Jurkat, Clone E6-1 (cell line): ENCODE measurements around the gene FZD10.

Experiments used
- DNase-seq: peaks from one replicate; pipeline ENCODE4 v3.0.0-alpha.2; 2011; ENCODE audit warnings: low read depth, low spot score
- H3K4me3 ChIP-seq: 2 replicates; pipeline ENCODE4 v1.5.1; 2011; ENCODE audit warnings: mild to moderate bottlenecking, low read length, control low read depth, moderate library complexity

FZD10 gene

GRCh38 chr12:130164936-130165335 lies 2.7 kb downstream of the FZD10 start:
- no peak for DNase-seq
- no peak overlapping the region for H3K4me3 ChIP-seq

- no peak overlapping the region for H3K4me3 ChIP-seq
- no peak for DNase-seq
Measured at GRCh38 chr12:130166306-130166705, 4.0 kb downstream of the FZD10 start.

GRCh38 chr12:130167537-130167936 lies 5.3 kb downstream of the FZD10 start:
- no peak overlapping the region for H3K4me3 ChIP-seq
- no peak for DNase-seq

- no peak overlapping the region for H3K4me3 ChIP-seq
- peak; percentile 24 for DNase-seq
Measured at GRCh38 chr12:130169256-130169655, 7.0 kb downstream of the FZD10 start.

- no peak for DNase-seq
- no peak overlapping the region for H3K4me3 ChIP-seq
Measured at GRCh38 chr12:130169924-130170323, 7.7 kb downstream of the FZD10 start.

- DNase-seq, result no peak
Measured at GRCh38 chr12:130170611-130171010, 8.3 kb downstream of the FZD10 start.

GRCh38 chr12:130177635-130178242 lies 15.5 kb downstream of the FZD10 start:
- no peak for DNase-seq
- H3K4me3 ChIP-seq, result no peak overlapping the region

More at GRCh38 chr12:130170611-130171010, 8.3 kb downstream of the FZD10 start:
- no peak overlapping the region for H3K4me3 ChIP-seq

GRCh38 chr12:130178282-130178681 lies 16.0 kb downstream of the FZD10 start:
- DNase-seq, result no peak
- H3K4me3 ChIP-seq, result no peak overlapping the region

GRCh38 chr12:130179191-130179590 lies 16.9 kb downstream of the FZD10 start:
- no peak for DNase-seq

GRCh38 chr12:130179621-130180020 lies 17.4 kb downstream of the FZD10 start:
- DNase-seq, result no peak
- no peak overlapping the region for H3K4me3 ChIP-seq

More at GRCh38 chr12:130179191-130179590, 16.9 kb downstream of the FZD10 start:
- H3K4me3 ChIP-seq, result no peak overlapping the region

GRCh38 chr12:130181211-130181610 lies 18.9 kb downstream of the FZD10 start:
- DNase-seq, result no peak

GRCh38 chr12:130183585-130184370 lies 21.5 kb downstream of the FZD10 start:
- DNase-seq, result no peak
- H3K4me3 ChIP-seq, result no peak overlapping the region

More at GRCh38 chr12:130181211-130181610, 18.9 kb downstream of the FZD10 start:
- no peak overlapping the region for H3K4me3 ChIP-seq

- no peak overlapping the region for H3K4me3 ChIP-seq
- DNase-seq, result no peak
Measured at GRCh38 chr12:130184404-130185090, 22.3 kb downstream of the FZD10 start.

GRCh38 chr12:130185455-130186391 lies 23.5 kb downstream of the FZD10 start:
- no peak overlapping the region for H3K4me3 ChIP-seq
- no peak for DNase-seq

GRCh38 chr12:130186651-130187268 lies 24.5 kb downstream of the FZD10 start:
- DNase-seq, result no peak
- H3K4me3 ChIP-seq, result no peak overlapping the region

GRCh38 chr12:130192642-130193345 lies 30.5 kb downstream of the FZD10 start:
- DNase-seq, result no peak
- H3K4me3 ChIP-seq, result no peak overlapping the region

- H3K4me3 ChIP-seq, result no peak overlapping the region
- no peak for DNase-seq
Measured at GRCh38 chr12:130194154-130194553, 31.9 kb downstream of the FZD10 start.

- no peak overlapping the region for H3K4me3 ChIP-seq
- DNase-seq, result no peak
Measured at GRCh38 chr12:130195369-130195768, 33.1 kb downstream of the FZD10 start.
